AG09319 (cell line): ENCODE results near the gene HBQ1.

Experiments used
- DNase-seq: peaks from one replicate; pipeline ENCODE4 v3.0.0-alpha.2; 2010; ENCODE audit warnings: low read depth; ENCODE audit errors: extremely low read depth
- CTCF ChIP-seq: IDR thresholded peaks from 2 replicates; pipeline ENCODE4 v1.5.1; 2011; ENCODE audit warnings: low read depth, mild to moderate bottlenecking, inconsistent platforms, low read length, moderate library complexity

Gene HBQ1

GRCh38 chr16:180101-180675, at the start of gene HBQ1:
Gene HBQ1 (plus strand): TSS chr16:180459. CDS start chr16:180487, 28 bp downstream.
- no peak for DNase-seq
- TF ChIP-seq CTCF, result no peak; the same call in 1 of the 2 replicates

- no peak for TF ChIP-seq CTCF
- no peak for DNase-seq
Measured at GRCh38 chr16:130533-131173, 49.6 kb upstream of the HBQ1 start.

- TF ChIP-seq CTCF, result no peak
- DNase-seq, result no peak
Measured at GRCh38 chr16:132120-132519, 48.1 kb upstream of the HBQ1 start.

- TF ChIP-seq CTCF, result no peak
- DNase-seq, result no peak
Measured at GRCh38 chr16:133716-134115, 46.5 kb upstream of the HBQ1 start.

GRCh38 chr16:138049-138417, 42.2 kb upstream of the HBQ1 start:
- no peak for DNase-seq
- TF ChIP-seq CTCF, result no peak

- TF ChIP-seq CTCF, result no peak
- no peak for DNase-seq
Measured at GRCh38 chr16:140175-140857, 39.9 kb upstream of the HBQ1 start.

- no peak for TF ChIP-seq CTCF
- no peak for DNase-seq
Measured at GRCh38 chr16:142405-142967, 37.8 kb upstream of the HBQ1 start.
